ENCODE results near the gene MTMR12.

MTMR12 gene

DNA sequence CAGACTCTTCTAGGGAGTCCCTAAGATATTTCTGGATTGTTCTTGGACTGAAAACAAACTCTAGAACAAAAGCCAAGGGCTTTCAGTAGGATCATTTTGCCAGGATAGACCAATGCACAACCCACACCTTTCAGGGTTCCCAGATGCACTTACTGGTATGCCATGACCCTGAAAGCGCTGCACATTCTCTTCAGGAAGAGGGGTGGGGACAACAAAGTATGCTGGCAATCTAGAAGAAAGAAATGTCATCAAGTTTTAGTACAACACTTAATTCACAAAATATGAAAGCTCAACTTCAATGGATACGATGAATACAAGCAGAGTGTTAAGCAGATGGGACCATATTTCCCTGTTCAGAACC lies 57.2 kb downstream of the MTMR12 start:
- no peak for DNase-seq (ENCODE audit: low read depth)
- no peak overlapping the region for H3K4me3 ChIP-seq (ENCODE audit: control insufficient read depth, low read depth, low read length)
- TF ChIP-seq, protein P1, sequence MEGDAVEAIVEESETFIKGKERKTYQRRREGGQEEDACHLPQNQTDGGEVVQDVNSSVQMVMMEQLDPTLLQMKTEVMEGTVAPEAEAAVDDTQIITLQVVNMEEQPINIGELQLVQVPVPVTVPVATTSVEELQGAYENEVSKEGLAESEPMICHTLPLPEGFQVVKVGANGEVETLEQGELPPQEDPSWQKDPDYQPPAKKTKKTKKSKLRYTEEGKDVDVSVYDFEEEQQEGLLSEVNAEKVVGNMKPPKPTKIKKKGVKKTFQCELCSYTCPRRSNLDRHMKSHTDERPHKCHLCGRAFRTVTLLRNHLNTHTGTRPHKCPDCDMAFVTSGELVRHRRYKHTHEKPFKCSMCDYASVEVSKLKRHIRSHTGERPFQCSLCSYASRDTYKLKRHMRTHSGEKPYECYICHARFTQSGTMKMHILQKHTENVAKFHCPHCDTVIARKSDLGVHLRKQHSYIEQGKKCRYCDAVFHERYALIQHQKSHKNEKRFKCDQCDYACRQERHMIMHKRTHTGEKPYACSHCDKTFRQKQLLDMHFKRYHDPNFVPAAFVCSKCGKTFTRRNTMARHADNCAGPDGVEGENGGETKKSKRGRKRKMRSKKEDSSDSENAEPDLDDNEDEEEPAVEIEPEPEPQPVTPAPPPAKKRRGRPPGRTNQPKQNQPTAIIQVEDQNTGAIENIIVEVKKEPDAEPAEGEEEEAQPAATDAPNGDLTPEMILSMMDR (conservative IDR thresholded peaks at IDR 0.05; ENCODE audit: control insufficient read depth, insufficient read depth, low read depth, low read length) = no peak

DNA sequence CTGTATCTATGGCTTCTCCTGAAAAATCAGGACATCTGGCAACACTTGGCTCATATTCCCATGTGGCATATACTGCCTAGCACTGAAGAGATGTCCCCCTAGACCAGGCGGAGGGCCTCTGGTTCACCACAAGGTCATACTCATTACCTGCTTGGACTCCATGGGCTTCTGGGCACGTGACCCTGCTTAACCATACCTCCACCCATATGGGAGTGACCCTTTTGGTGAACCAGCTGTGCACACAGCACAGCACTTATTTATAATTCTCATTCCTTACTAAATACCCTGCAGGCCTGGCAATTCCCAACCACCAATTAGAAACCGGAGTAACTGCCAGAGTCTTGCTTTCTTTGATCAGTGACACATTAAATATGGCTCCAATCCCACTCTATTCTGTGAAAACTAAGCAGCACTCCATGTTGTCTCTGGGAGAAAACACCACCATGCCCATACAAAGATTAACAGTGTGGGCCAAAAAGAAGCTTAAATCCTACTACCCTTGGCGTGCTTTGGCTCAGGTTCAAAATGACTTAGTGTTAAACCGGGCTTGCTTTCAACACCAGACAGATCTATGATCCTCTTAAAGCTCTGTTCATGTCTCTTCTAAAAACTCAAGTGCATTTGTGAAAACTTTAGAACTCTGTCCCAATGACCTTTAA lies 57.7 kb downstream of the MTMR12 start:
- TF ChIP-seq, protein P1 (conservative IDR thresholded peaks at IDR 0.05; ENCODE audit: control insufficient read depth, insufficient read depth, low read depth, low read length) = no peak
- DNase-seq (ENCODE audit: low read depth) = peak; percentile 78
- no peak overlapping the region for H3K4me3 ChIP-seq (ENCODE audit: control insufficient read depth, low read depth, low read length)

DNA sequence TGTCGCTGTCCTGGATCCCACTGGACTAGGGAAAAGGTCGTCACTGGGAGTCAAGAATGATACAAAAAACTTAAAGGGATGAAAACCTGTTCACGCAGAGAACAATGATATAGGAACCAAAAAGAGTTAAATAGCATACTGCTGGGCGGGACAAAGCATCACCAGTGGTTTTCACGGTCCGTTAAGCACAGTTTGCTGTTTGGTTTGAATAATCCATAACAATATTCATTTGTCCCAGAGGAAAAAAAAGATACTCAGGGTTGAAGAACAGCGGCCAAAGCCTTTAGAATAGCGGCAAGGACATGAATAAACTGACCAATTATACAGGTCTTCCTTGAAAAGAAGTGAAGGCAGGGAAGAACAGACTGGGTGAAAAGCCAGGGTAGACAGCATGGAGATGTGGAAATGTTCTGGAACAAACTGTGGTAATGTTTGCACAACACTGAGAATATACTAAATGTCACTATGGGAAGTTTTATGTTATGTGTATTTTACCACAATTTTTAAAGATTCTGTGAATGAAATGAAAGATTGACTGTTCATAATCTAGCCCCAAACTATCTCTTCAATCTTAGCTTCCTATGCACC lies 60.8 kb downstream of the MTMR12 start:
- DNase-seq (ENCODE audit: low read depth) = no peak
- H3K4me3 ChIP-seq (ENCODE audit: control insufficient read depth, low read depth, low read length) = no peak overlapping the region
- TF ChIP-seq, protein P1 (conservative IDR thresholded peaks at IDR 0.05; ENCODE audit: control insufficient read depth, insufficient read depth, low read depth, low read length) = no peak

DNA sequence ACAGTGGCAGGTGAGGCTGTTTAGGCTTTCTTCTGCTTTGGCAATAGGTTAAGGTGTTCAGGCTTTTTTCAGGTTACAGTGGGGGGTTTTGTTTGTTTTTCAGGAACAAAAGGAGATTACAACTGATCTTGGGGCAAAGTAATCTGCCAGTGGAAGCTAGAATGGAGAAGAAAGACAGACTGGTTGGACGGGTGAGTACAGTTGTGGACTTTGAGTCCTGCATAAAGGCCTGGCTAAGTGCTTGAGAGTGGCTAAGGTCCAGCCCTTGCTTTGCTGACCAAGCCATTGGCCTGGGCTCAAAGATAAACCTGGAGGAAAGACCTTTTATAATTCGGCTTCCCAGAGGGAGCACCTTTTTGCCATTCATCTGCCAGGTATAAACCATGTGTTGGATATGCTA lies 63.1 kb downstream of the MTMR12 start:
- DNase-seq (ENCODE audit: low read depth) = no peak
- TF ChIP-seq, protein P1 (conservative IDR thresholded peaks at IDR 0.05; ENCODE audit: control insufficient read depth, insufficient read depth, low read depth, low read length) = no peak
- no peak overlapping the region for H3K4me3 ChIP-seq (ENCODE audit: control insufficient read depth, low read depth, low read length)

DNA sequence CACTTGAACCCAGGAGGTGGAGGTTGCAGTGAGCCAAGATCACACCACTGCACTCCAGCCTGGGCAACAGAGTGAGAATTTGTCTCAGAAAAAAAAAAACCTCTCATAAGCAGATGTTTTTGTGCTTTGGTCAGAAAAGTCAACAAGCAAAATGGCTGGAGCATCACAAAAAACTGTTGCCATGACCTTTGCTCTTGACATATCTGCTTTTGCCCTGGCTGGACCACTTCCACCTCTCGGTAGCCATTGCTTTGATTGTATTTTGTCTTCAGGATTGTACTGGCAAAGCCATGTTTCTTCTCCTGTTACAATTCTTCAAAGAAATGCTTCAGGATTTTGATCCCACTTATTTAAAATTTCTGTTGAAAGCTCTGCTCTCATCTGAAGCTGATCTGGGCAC lies 67.0 kb downstream of the MTMR12 start:
- TF ChIP-seq, protein P1 (conservative IDR thresholded peaks at IDR 0.05; ENCODE audit: control insufficient read depth, insufficient read depth, low read depth, low read length) = no peak
- H3K4me3 ChIP-seq (ENCODE audit: control insufficient read depth, low read depth, low read length) = no peak overlapping the region

DNA sequence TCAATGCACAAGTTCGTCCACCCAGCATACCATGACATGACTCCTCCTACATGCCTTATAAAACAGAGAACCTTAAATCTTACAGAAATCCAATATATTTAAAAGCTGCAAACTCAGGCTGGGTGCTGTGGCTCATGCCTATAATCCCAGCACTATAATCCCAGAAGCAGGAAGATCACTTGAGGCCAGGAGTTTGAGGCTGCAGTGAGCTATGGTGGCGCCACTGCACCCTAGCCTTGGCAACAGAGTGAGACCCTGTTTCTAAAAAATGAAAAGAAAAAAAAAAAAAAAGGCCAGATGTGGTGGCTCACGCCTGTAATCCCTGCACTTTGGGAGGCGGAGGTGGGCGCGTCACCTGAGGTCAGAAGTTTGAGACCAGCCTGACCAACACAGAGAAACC lies 68.7 kb downstream of the MTMR12 start:
- no peak for DNase-seq (ENCODE audit: low read depth)
- H3K4me3 ChIP-seq (ENCODE audit: control insufficient read depth, low read depth, low read length) = no peak overlapping the region
- TF ChIP-seq, protein P1 (conservative IDR thresholded peaks at IDR 0.05; ENCODE audit: control insufficient read depth, insufficient read depth, low read depth, low read length) = no peak

More for the DNA sequence above, 67.0 kb downstream of the MTMR12 start:
- no peak for DNase-seq (ENCODE audit: low read depth)

All from fibroblast of mammary gland (primary cell).